MCF 10A (cell line): ENCODE measurements around the gene PRKG1. TPM values are rescaled to one million over a fixed set of nuclear protein-coding genes. Genes with fewer than 3 reads are reported as not detected.

Source experiments
- BruUV-seq: library from RNA; stranded (reverse); fragments of 400-500 nt; replicated peaks from 2 replicates; lab custom pipeline; 2021; lab: Mats Ljungman, UMichigan
- CTCF ChIA-PET: fragments of 300-600 bp; sonication (Branson Sonifier 250); formaldehyde crosslinking; extraction: SDS; loops from one replicate; lab custom pipeline; 2021; ENCODE audit warnings: antibody characterized with exemption, inconsistent platforms; lab: Yijun Ruan, JAX
- POLR2A ChIA-PET: fragments of 300-600, 350-650 bp; sonication (Branson Sonifier 250); formaldehyde crosslinking; extraction: SDS; loops from one replicate; lab custom pipeline; 2020; ENCODE audit warnings: antibody characterized with exemption, inconsistent platforms; lab: Yijun Ruan, JAX
- DNase-seq: peaks from one replicate; pipeline ENCODE4 v3.0.0-alpha.2; 2018; ENCODE audit not compliant: unreplicated experiment
- H3K27ac Mint-ChIP-seq: one replicate; pipeline ENCODE4 v1.8.0; 2022; ENCODE audit warnings: mild to moderate bottlenecking, low read depth, mixed read lengths; ENCODE audit not compliant: unreplicated experiment
- H3K27me3 Mint-ChIP-seq: one replicate; pipeline ENCODE4 v1.8.0; 2022; ENCODE audit warnings: mixed read lengths; ENCODE audit not compliant: insufficient read depth, unreplicated experiment
- H3K36me3 Mint-ChIP-seq: one replicate; pipeline ENCODE4 v1.8.0; 2022; ENCODE audit warnings: mild to moderate bottlenecking, moderate library complexity, mixed read lengths; ENCODE audit not compliant: insufficient read depth, unreplicated experiment
- H3K4me1 Mint-ChIP-seq: one replicate; pipeline ENCODE4 v1.8.0; 2022; ENCODE audit warnings: mixed read lengths; ENCODE audit not compliant: insufficient read depth, unreplicated experiment
- H3K4me3 Mint-ChIP-seq: one replicate; pipeline ENCODE4 v1.8.0; 2022; ENCODE audit warnings: mild to moderate bottlenecking, moderate library complexity, mixed read lengths; ENCODE audit not compliant: unreplicated experiment
- H3K9me3 Mint-ChIP-seq: one replicate; pipeline ENCODE4 v1.8.0; 2022; ENCODE audit warnings: mixed read lengths; ENCODE audit not compliant: unreplicated experiment
- intact Hi-C: fragments of 100-400 bp; cut with micrococcal nuclease; formaldehyde crosslinking; loops from 2 replicates; pipeline ENCODE4 v1.14.1; 2022
- total RNA-seq: library from RNA; stranded (reverse); gene quantifications from 2 replicates; pipeline ENCODE4 v1.2.3, GENCODE V29; 2022
- TF ChIP-seq, protein P1 (sequence below): fragments of 200-600 bp; IDR thresholded peaks from one replicate; pipeline ENCODE4 v1.8.0; 2022; ENCODE audit warnings: antibody characterized with exemption, mild to moderate bottlenecking; ENCODE audit not compliant: unreplicated experiment

PRKG1 gene
- total RNA-seq, 1 experiment from 2014 or later: 0.09 TPM

DNA sequence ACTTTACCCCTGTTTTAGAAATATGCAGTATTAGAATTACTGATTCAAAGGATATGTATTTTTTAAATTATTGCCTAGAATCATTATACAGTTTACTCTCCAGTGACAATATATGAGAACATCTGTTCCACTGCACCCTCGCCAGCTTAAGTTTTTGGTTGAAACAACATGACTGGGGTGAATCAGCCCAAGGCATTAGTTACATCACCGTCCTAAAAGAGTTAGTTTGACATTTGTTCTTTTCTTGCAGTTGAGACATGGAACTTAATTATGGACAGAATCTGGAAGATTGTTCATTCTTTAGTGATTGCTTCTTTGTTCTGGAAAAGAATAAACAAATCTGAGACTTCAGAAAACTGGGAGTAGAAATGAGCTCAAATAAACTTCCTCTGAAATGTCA, 1072.5 kb downstream of the PRKG1 start:
- no TSS peak for BruUV-seq

DNA sequence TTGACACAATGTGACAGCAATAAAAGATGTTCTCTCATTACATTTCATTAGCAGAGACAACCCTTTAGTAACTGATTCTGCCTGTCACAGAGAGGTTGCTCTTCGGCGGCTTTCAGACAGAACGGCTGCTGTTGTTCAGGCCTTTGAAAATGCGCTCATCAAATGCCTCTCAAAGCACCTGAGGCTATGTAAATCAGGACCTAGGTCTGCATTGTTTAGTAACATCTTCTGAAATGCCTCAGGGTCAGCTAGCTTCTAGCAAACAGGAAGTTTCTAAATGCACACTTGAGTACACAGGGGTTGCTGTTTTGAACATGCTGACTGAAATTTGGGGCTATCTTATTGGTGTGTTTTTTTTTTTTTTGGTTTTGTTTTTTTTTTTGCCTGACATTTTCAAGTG, 1096.5 kb downstream of the PRKG1 start:
- no peaks in the 10 kb centered on the region for H3K9me3 Mint-ChIP-seq
- intact Hi-C loops: no loop called here
- peaks cover 40% of the 10 kb centered on the region for H3K27me3 Mint-ChIP-seq
- H3K27ac Mint-ChIP-seq: no peak overlapping the region
- no peak for DNase-seq
- POLR2A ChIA-PET: no interaction called here
- no peaks in the 10 kb centered on the region for H3K4me1 Mint-ChIP-seq
- TF ChIP-seq, protein P1, sequence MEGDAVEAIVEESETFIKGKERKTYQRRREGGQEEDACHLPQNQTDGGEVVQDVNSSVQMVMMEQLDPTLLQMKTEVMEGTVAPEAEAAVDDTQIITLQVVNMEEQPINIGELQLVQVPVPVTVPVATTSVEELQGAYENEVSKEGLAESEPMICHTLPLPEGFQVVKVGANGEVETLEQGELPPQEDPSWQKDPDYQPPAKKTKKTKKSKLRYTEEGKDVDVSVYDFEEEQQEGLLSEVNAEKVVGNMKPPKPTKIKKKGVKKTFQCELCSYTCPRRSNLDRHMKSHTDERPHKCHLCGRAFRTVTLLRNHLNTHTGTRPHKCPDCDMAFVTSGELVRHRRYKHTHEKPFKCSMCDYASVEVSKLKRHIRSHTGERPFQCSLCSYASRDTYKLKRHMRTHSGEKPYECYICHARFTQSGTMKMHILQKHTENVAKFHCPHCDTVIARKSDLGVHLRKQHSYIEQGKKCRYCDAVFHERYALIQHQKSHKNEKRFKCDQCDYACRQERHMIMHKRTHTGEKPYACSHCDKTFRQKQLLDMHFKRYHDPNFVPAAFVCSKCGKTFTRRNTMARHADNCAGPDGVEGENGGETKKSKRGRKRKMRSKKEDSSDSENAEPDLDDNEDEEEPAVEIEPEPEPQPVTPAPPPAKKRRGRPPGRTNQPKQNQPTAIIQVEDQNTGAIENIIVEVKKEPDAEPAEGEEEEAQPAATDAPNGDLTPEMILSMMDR: no peak
- H3K4me3 Mint-ChIP-seq: no peak overlapping the region
- BruUV-seq: no TSS peak
- no peaks in the 10 kb centered on the region for H3K36me3 Mint-ChIP-seq
- CTCF ChIA-PET: interaction anchor here (0.9 kb wide), 1 partner anchor 158 kb away, joined by 4 read pairs; no protein-coding TSS in a partner anchor

More for the DNA sequence above, 1072.5 kb downstream of the PRKG1 start:
- CTCF ChIA-PET: interaction anchor here (0.6 to 0.7 kb wide), 2 partner anchors 83 to 724 kb away, joined by 3 read pairs; no protein-coding TSS in a partner anchor
- H3K9me3 Mint-ChIP-seq: no peaks in the 10 kb centered on the region
- peaks cover 49% of the 10 kb centered on the region for H3K27me3 Mint-ChIP-seq
- H3K36me3 Mint-ChIP-seq: no peaks in the 10 kb centered on the region
- no peak for DNase-seq
- intact Hi-C loops: no loop called here
- H3K27ac Mint-ChIP-seq: no peak overlapping the region
- no peak overlapping the region for H3K4me3 Mint-ChIP-seq
- TF ChIP-seq, protein P1: no peak
- no peaks in the 10 kb centered on the region for H3K4me1 Mint-ChIP-seq
- POLR2A ChIA-PET: no interaction called here

DNA sequence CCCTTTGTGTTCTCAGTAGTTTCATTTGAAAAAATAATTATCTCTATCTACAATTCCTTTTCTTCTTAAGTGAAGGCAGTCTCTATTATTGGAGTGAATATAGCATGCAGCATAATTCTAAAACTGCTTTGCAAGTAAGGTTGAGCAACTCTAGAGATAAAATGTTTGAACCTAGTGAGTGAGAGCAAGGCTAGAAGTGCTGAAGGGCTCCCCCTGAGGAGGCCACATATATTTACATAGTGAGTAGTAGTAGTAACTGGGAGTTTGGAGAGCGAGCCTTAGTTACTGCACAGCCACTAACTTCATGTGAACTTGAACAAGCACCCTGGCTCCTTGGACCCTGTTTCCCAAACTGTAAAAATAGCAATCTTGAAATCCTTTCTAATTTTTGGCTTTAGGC, 1098.3 kb downstream of the PRKG1 start:
- H3K4me3 Mint-ChIP-seq: no peak overlapping the region
- TF ChIP-seq, protein P1: no peak
- peaks cover 47% of the 10 kb centered on the region for H3K27me3 Mint-ChIP-seq
- no peaks in the 10 kb centered on the region for H3K9me3 Mint-ChIP-seq
- ChIA-PET CTCF (no interaction called here), POLR2A (no interaction called here)
- H3K4me1 Mint-ChIP-seq: no peaks in the 10 kb centered on the region
- no peak overlapping the region for H3K27ac Mint-ChIP-seq
- peak; percentile 8 for DNase-seq
- H3K36me3 Mint-ChIP-seq: no peaks in the 10 kb centered on the region
- intact Hi-C loops: no loop called here
- no TSS peak for BruUV-seq

DNA sequence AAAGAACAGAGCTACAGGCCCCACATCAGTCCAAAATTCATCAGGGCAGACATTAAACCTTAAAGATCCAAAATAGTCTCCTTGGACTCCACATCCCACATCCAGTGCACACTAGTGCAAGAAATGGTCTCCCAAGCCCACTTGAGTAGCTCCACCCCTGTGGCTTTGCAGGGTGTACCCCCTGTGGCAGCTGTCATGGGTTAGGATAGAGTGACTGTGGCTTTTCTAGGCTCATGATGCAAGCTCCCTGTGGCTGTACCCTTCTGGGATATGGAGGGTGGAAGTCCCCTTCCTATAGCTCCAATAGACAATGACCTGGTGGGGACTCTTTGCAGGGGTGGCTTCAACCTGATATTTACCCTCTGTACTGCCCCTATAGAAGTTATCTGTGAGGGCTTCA, 1111.0 kb downstream of the PRKG1 start:
- Mint-ChIP-seq H3K27ac (no peak overlapping the region), H3K4me3 (no peak overlapping the region), H3K4me1 (no peaks in the 10 kb centered on the region), H3K9me3 (peaks cover 7% of the 10 kb centered on the region), H3K36me3 (peaks cover 3% of the 10 kb centered on the region), H3K27me3 (peaks cover 5% of the 10 kb centered on the region)
- BruUV-seq: no TSS peak
- ChIA-PET CTCF (no interaction called here), POLR2A (no interaction called here)
- no peak for DNase-seq
- TF ChIP-seq, protein P1: no peak
- intact Hi-C loops: no loop called here
